ENCODE measurements around the gene ACOX1. TPM values are rescaled to one million over a fixed set of nuclear protein-coding genes. Genes with fewer than 3 reads are reported as not detected.

ACOX1 gene
- total RNA-seq, 1 donor from 2014 or later = 148 TPM

GRCh38 chr17:75893305-75894048 lies 85.5 kb downstream of the ACOX1 start:
- DNase-seq (ENCODE audit: low spot score) = no peak

GRCh38 chr17:75892556-75893224 lies 86.3 kb downstream of the ACOX1 start:
- DNase-seq (ENCODE audit: low spot score) = no peak

- no peak for DNase-seq (ENCODE audit: low spot score)
Measured at GRCh38 chr17:75891605-75892555, 87.1 kb downstream of the ACOX1 start.

Other genes starting within 250 kb of the ACOX1 start
- gene GALK1, start 214.0 kb downstream of the ACOX1 start, total RNA-seq = 26.4 TPM
- 24.6 TPM for gene UNK, start 194.4 kb downstream of the ACOX1 start, total RNA-seq
- 12.8 TPM for gene UNC13D, start 134.8 kb downstream of the ACOX1 start, total RNA-seq
- gene WBP2, start 123.8 kb downstream of the ACOX1 start, total RNA-seq = 125 TPM
- 35.7 TPM for gene TRIM47, start 100.6 kb downstream of the ACOX1 start, total RNA-seq
- gene TRIM65, start 82.2 kb downstream of the ACOX1 start, total RNA-seq = 20.9 TPM
- gene MRPL38, start 74.3 kb downstream of the ACOX1 start, total RNA-seq = 70.8 TPM
- gene FBF1, start 38.1 kb downstream of the ACOX1 start, total RNA-seq = 5.5 TPM
- 17.7 TPM for gene TEN1, start 74 bp upstream of the ACOX1 start, total RNA-seq
- 4.3 TPM for gene CDK3, start 21.7 kb upstream of the ACOX1 start, total RNA-seq
- 0.16 TPM for gene EVPL, start 48.1 kb upstream of the ACOX1 start, total RNA-seq
- 69.1 TPM for gene SRP68, start 93.4 kb upstream of the ACOX1 start, total RNA-seq
- gene GALR2, start 95.6 kb upstream of the ACOX1 start, total RNA-seq = not detected
- gene ZACN, start 100.0 kb upstream of the ACOX1 start, total RNA-seq = not detected
- 117 TPM for gene EXOC7, start 124.6 kb upstream of the ACOX1 start, total RNA-seq
- 0.16 TPM for gene FOXJ1, start 162.1 kb upstream of the ACOX1 start, total RNA-seq

Measured in mesenteric fat pad (tissue), 1 donor.